CD8-positive, alpha-beta memory T cell (primary cell): ENCODE results near the gene E4F1. TPM values are rescaled to one million over a fixed set of nuclear protein-coding genes. Genes with fewer than 3 reads are reported as not detected.
"Not testable (repeated sequence)": the region's sequence is repeated elsewhere in the genome, so short reads cannot be mapped to it uniquely, and the experiment has no call there.

Experiments
- CTCF ChIA-PET: fragments of 350-600 bp; sonication (Branson Sonifier 250); formaldehyde crosslinking; loops from one replicate; lab custom pipeline; 2021; ENCODE audit warnings: antibody characterized with exemption; lab: Charles Lee
- POLR2A ChIA-PET: fragments of 350-600 bp; sonication (Branson Sonifier 250); formaldehyde crosslinking; loops from one replicate; lab custom pipeline; 2021; ENCODE audit warnings: antibody characterized with exemption; lab: Charles Lee
- DNase-seq, 5 donors: peaks; one replicate each; pipeline versions ENCODE4 v3.0.0 to v3.0.0-alpha.2; 2020 to 2022; ENCODE audit warnings: mixed read lengths in 1 of 5
- H3K27ac ChIP-seq: one replicate; pipeline ENCODE4 v1.7.0; 2013; ENCODE audit warnings: low read depth, mild to moderate bottlenecking, low read length, moderate library complexity
- H3K27me3 ChIP-seq: 2 replicates; pipeline ENCODE4 v1.7.0; 2013; ENCODE audit warnings: low read length, mild to moderate bottlenecking; ENCODE audit not compliant: insufficient read depth, poor library complexity, severe bottlenecking
- H3K36me3 ChIP-seq: 2 replicates; pipeline ENCODE4 v1.7.0; 2013; ENCODE audit warnings: mild to moderate bottlenecking, low read length, moderate library complexity; ENCODE audit not compliant: insufficient read depth
- H3K4me1 ChIP-seq: 2 replicates; pipeline ENCODE4 v1.7.0; 2013; ENCODE audit warnings: mild to moderate bottlenecking, low read length, moderate library complexity; ENCODE audit not compliant: insufficient read depth
- H3K4me3 ChIP-seq: 2 replicates; pipeline ENCODE4 v1.7.0; 2013; ENCODE audit warnings: mild to moderate bottlenecking, low read length
- H3K9me3 ChIP-seq: 2 replicates; pipeline ENCODE4 v1.7.0; 2013; ENCODE audit warnings: mild to moderate bottlenecking, low read length
- H3K27ac Mint-ChIP-seq, 8 donors: one replicate each; pipeline ENCODE4 v1.8.0; 2020 to 2021; ENCODE audit warnings: mixed read lengths in 8 of 8, mild to moderate bottlenecking in 6 of 8, inconsistent platforms in 3 of 8, moderate library complexity in 3 of 8
- H3K27me3 Mint-ChIP-seq, 2 donors: one replicate each; pipeline ENCODE4 v1.8.0; 2020 to 2021; ENCODE audit warnings: mixed read lengths in 2 of 2, mild to moderate bottlenecking in 1 of 2, moderate library complexity in 1 of 2
- H3K36me3 Mint-ChIP-seq, 3 donors: one replicate each; pipeline ENCODE4 v1.8.0; 2020 to 2021; ENCODE audit warnings: mixed read lengths in 3 of 3, inconsistent platforms in 1 of 3, mild to moderate bottlenecking in 1 of 3
- H3K4me1 Mint-ChIP-seq, 3 donors: one replicate each; pipeline ENCODE4 v1.8.0; 2020 to 2021; ENCODE audit warnings: mixed read lengths in 3 of 3, inconsistent platforms in 1 of 3, mild to moderate bottlenecking in 1 of 3
- H3K4me3 Mint-ChIP-seq, 7 donors: one replicate each; pipeline ENCODE4 v1.8.0; 2020 to 2021; ENCODE audit warnings: mixed read lengths in 7 of 7, mild to moderate bottlenecking in 6 of 7, moderate library complexity in 4 of 7, inconsistent platforms in 2 of 7
- H3K9me3 Mint-ChIP-seq, 5 donors: one replicate each; pipeline ENCODE4 v1.8.0; 2020 to 2022; ENCODE audit warnings: mixed read lengths in 5 of 5, mild to moderate bottlenecking in 3 of 5, moderate library complexity in 2 of 5, inconsistent platforms in 1 of 5
- polyA plus RNA-seq: library from polyadenylated mRNA; unstranded; fragments of 300-500 nt; fragmentation: Illumina TruSeq; gene quantifications from one replicate; pipeline ENCODE4 v1.2.3, GENCODE V29; 2021
- total RNA-seq, 2 experiments: library from RNA; stranded (reverse); gene quantifications; one replicate each; pipeline ENCODE4 v1.2.3, GENCODE V29; 2021

E4F1 gene
- total and polyA plus RNA-seq, 3 experiments from 2014 or later = 16.5 to 29.8 (median 28.9) TPM

GRCh38 chr16:2198283-2198682, 25.1 kb upstream of the E4F1 start:
- no peaks in the 10 kb centered on the region for H3K9me3 Mint-ChIP-seq
- POLR2A ChIA-PET = no interaction called here
- peak overlapping the region in 5 of 7 donors; percentile 33 to 65 (median 34) for H3K4me3 Mint-ChIP-seq
- no peaks in the 10 kb centered on the region for H3K9me3 ChIP-seq
- peaks cover 30 to 33% of the 10 kb centered on the region in 2 donors for H3K27me3 Mint-ChIP-seq
- no peak overlapping the region for H3K27ac ChIP-seq
- H3K36me3 ChIP-seq = no peaks in the 10 kb centered on the region
- peaks cover 0 to 13% (median 4%) of the 10 kb centered on the region in 3 donors for H3K4me1 Mint-ChIP-seq
- no peaks in the 10 kb centered on the region for H3K36me3 Mint-ChIP-seq
- H3K4me1 ChIP-seq = peaks cover 9% of the 10 kb centered on the region
- CTCF ChIA-PET = interaction anchor here (1.5 kb wide), 1 partner anchor 53 kb away, joined by 3 read pairs; the partner anchor contains the start of gene ECI1
- H3K27me3 ChIP-seq = peaks cover 33% of the 10 kb centered on the region
- no peak overlapping the region for H3K4me3 ChIP-seq
- peak overlapping the region in 1 of 8 donors; percentile 23 for H3K27ac Mint-ChIP-seq
- no peak for DNase-seq

- Mint-ChIP-seq H3K27ac (no peak overlapping the region), H3K4me1 (peaks cover 0 to 16% (median 6%) of the 10 kb centered on the region in 3 donors), H3K27me3 (peaks cover 29 to 30% of the 10 kb centered on the region in 2 donors), H3K9me3 (no peaks in the 10 kb centered on the region), H3K36me3 (no peaks in the 10 kb centered on the region), H3K4me3 (no peak overlapping the region)
- peaks cover 9% of the 10 kb centered on the region for H3K4me1 ChIP-seq
- H3K36me3 ChIP-seq = no peaks in the 10 kb centered on the region
- no peak overlapping the region for H3K27ac ChIP-seq
- no peak for DNase-seq
- ChIA-PET POLR2A (interaction anchor here (1.5 kb wide), 1 partner anchor 16 kb away, joined by 3 read pairs; the partner anchor contains the start of gene PGP), CTCF (interaction anchor here (0.6 to 1.5 kb wide), 2 partner anchors 53 to 1387 kb away, joined by 3 read pairs; partner anchors contain the start of gene ECI1)
- H3K27me3 ChIP-seq = peaks cover 33% of the 10 kb centered on the region
- H3K9me3 ChIP-seq = no peaks in the 10 kb centered on the region
- H3K4me3 ChIP-seq = no peak overlapping the region
Observed at GRCh38 chr16:2199095-2199494, 24.3 kb upstream of the E4F1 start.

- peaks cover 4 to 19% (median 10%) of the 10 kb centered on the region in 3 donors for H3K4me1 Mint-ChIP-seq
- ChIA-PET POLR2A (interaction anchor here (0.5 to 1.5 kb wide), 2 partner anchors 12 to 15 kb away, joined by 3 read pairs; partner anchors contain the start of gene PGP), CTCF (interaction anchor here (0.6 to 1.5 kb wide), 2 partner anchors 52 to 1387 kb away, joined by 3 read pairs; partner anchors contain the start of gene ECI1)
- no peak for DNase-seq
- Histone ChIP-seq H3K4me3 (no peak overlapping the region), H3K27me3 (peaks cover 30% of the 10 kb centered on the region), H3K9me3 (no peaks in the 10 kb centered on the region), H3K4me1 (peaks cover 13% of the 10 kb centered on the region), H3K36me3 (no peaks in the 10 kb centered on the region), H3K27ac (no peak overlapping the region)
- peaks cover 25 to 29% of the 10 kb centered on the region in 2 donors for H3K27me3 Mint-ChIP-seq
- no peaks in the 10 kb centered on the region for H3K9me3 Mint-ChIP-seq
- H3K4me3 Mint-ChIP-seq = no peak overlapping the region
- no peak overlapping the region for H3K27ac Mint-ChIP-seq
- H3K36me3 Mint-ChIP-seq = no peaks in the 10 kb centered on the region
Observed at GRCh38 chr16:2199621-2200139, 23.7 kb upstream of the E4F1 start.

GRCh38 chr16:2200313-2200712, 23.1 kb upstream of the E4F1 start:
- H3K4me1 ChIP-seq = peaks cover 10% of the 10 kb centered on the region
- H3K27me3 ChIP-seq = peaks cover 23% of the 10 kb centered on the region
- Mint-ChIP-seq H3K9me3 (no peaks in the 10 kb centered on the region), H3K4me3 (peak overlapping the region in 1 of 7 donors; percentile 56), H3K4me1 (peaks cover 5 to 14% (median 7%) of the 10 kb centered on the region in 3 donors), H3K27me3 (peaks cover 22 to 24% of the 10 kb centered on the region in 2 donors), H3K36me3 (peaks cover 0 to under 1% (median 0%) of the 10 kb centered on the region in 3 donors), H3K27ac (no peak overlapping the region)
- POLR2A ChIA-PET = interaction anchor here (0.5 to 1.5 kb wide), 2 partner anchors 13 to 14 kb away, joined by 3 read pairs; partner anchors contain the start of gene PGP
- H3K27ac ChIP-seq = no peak overlapping the region
- CTCF ChIA-PET = no interaction called here
- H3K9me3 ChIP-seq = no peaks in the 10 kb centered on the region
- no peak for DNase-seq
- H3K4me3 ChIP-seq = no peak overlapping the region
- H3K36me3 ChIP-seq = no peaks in the 10 kb centered on the region

GRCh38 chr16:2203119-2203688, 20.2 kb upstream of the E4F1 start:
- Mint-ChIP-seq H3K4me1 (peaks cover 14 to 32% (median 21%) of the 10 kb centered on the region in 3 donors), H3K36me3 (peaks cover 0 to 19% (median 4%) of the 10 kb centered on the region in 3 donors), H3K27ac (peak overlapping the region in 2 of 8 donors; percentile 11 to 58), H3K4me3 (peak overlapping the region in 5 of 7 donors; percentile 51 to 88 (median 71)), H3K27me3 (peaks cover 10 to 11% of the 10 kb centered on the region in 2 donors)
- not testable (repeated sequence) for H3K36me3 ChIP-seq, H3K27ac ChIP-seq, H3K9me3 ChIP-seq, DNase-seq, H3K9me3 Mint-ChIP-seq, H3K4me3 ChIP-seq, H3K27me3 ChIP-seq
- POLR2A ChIA-PET = interaction anchor here (1.0 kb wide), 1 partner anchor 8 kb away, joined by 3 read pairs; no protein-coding TSS in a partner anchor
- peaks cover 17% of the 10 kb centered on the region for H3K4me1 ChIP-seq
- CTCF ChIA-PET = interaction anchor here (3.9 kb wide), 1 partner anchor 9 kb away, joined by 17 read pairs; no protein-coding TSS in a partner anchor

GRCh38 chr16:2204416-2205103, 18.8 kb upstream of the E4F1 start:
- ChIA-PET POLR2A (interaction anchor here (0.7 to 2.5 kb wide), 3 partner anchors 10 to 46 kb away, joined by 4 to 20 read pairs (median 6); partner anchors contain the start of gene PGP), CTCF (interaction anchor here (3.9 kb wide), 1 partner anchor 10 kb away, joined by 17 read pairs; no protein-coding TSS in a partner anchor)
- peaks cover 0 to 6% of the 10 kb centered on the region in 2 donors for H3K27me3 Mint-ChIP-seq
- Histone ChIP-seq H3K36me3 (peaks cover 3% of the 10 kb centered on the region), H3K27ac (peak overlapping the region; percentile 81), H3K4me1 (peaks cover 17% of the 10 kb centered on the region), H3K4me3 (peak overlapping the region; percentile 84), H3K27me3 (no peaks in the 10 kb centered on the region), H3K9me3 (no peaks in the 10 kb centered on the region)
- peak overlapping the region in 6 of 8 donors; percentile 46 to 92 (median 82) for H3K27ac Mint-ChIP-seq
- peaks cover 0 to 27% (median 4%) of the 10 kb centered on the region in 3 donors for H3K36me3 Mint-ChIP-seq
- H3K4me3 Mint-ChIP-seq = peak overlapping the region; percentile 82 to 90 (median 88)
- peaks cover 14 to 32% (median 21%) of the 10 kb centered on the region in 3 donors for H3K4me1 Mint-ChIP-seq
- no peak for DNase-seq
- H3K9me3 Mint-ChIP-seq = no peaks in the 10 kb centered on the region

- H3K27ac ChIP-seq = peak within 1 kb of the TSS; percentile 81
- H3K9me3 ChIP-seq = no peaks in the 10 kb centered on the region
- Mint-ChIP-seq H3K27ac (peak within 1 kb of the TSS; percentile 76 to 94 (median 88)), H3K9me3 (no peaks in the 10 kb centered on the region), H3K4me1 (peaks cover 14 to 32% (median 21%) of the 10 kb centered on the region in 3 donors), H3K36me3 (peaks cover 0 to 29% (median 4%) of the 10 kb centered on the region in 3 donors), H3K27me3 (peaks cover 0 to 4% of the 10 kb centered on the region in 2 donors), H3K4me3 (peak within 1 kb of the TSS; percentile 82 to 95 (median 88))
- H3K36me3 ChIP-seq = peaks cover 3% of the 10 kb centered on the region
- peaks cover 17% of the 10 kb centered on the region for H3K4me1 ChIP-seq
- H3K27me3 ChIP-seq = no peaks in the 10 kb centered on the region
- POLR2A ChIA-PET = interaction anchor here (1.0 to 2.5 kb wide), 4 partner anchors 9 to 241 kb away, joined by 3 to 20 read pairs (median 4); partner anchors contain the start of genes PGP and RPS2
- peak; percentile 88 to 98 (median 95) for DNase-seq
- H3K4me3 ChIP-seq = peak within 1 kb of the TSS; percentile 84
- CTCF ChIA-PET = interaction anchor here (0.7 to 3.9 kb wide), 4 partner anchors 10 to 50 kb away, joined by 3 to 17 read pairs (median 4); partner anchors contain the start of genes ECI1 and PGP
Observed at GRCh38 chr16:2205104-2205966, 18.1 kb upstream of the E4F1 start, which contains the start of gene MLST8. MLST8 (plus strand) TSS chr16:2205454; CDS start chr16:2206086, 632 bp downstream.
